SHP77 (cell line): ENCODE data around the gene TTC16.

ENCODE experiments used
- DNase-seq, 2 experiments: peaks; one replicate each; lab custom pipeline; 2025; lab: John Stamatoyannopoulos, UW

The TTC16 gene

GRCh38 chr9:127698985-127699670 lies 16.8 kb upstream of the TTC16 start:
- DNase-seq = peak; percentile 97 to 98

GRCh38 chr9:127700140-127700539 lies 15.7 kb upstream of the TTC16 start:
- DNase-seq = no peak

- DNase-seq = no peak
These were observed 15.2 kb upstream of the TTC16 start for GRCh38 chr9:127700594-127701255.

- no peak for DNase-seq
These were observed 12.5 kb upstream of the TTC16 start for GRCh38 chr9:127703289-127703946.

GRCh38 chr9:127705577-127706379 lies 10.1 kb upstream of the TTC16 start:
- no peak for DNase-seq

- peak; percentile 44 to 55 for DNase-seq
These were observed 9.0 kb upstream of the TTC16 start, which contains the start of gene CFAP157 for GRCh38 chr9:127706836-127707241. Gene CFAP157 (plus strand): TSS chr9:127706988. CDS start chr9:127707032, 44 bp downstream.

- DNase-seq = peak; percentile 35 to 54
These were observed 8.1 kb upstream of the TTC16 start for GRCh38 chr9:127707766-127708165.

- DNase-seq = no peak
These were observed 6.8 kb upstream of the TTC16 start for GRCh38 chr9:127708952-127709587.

GRCh38 chr9:127710204-127710783 lies 5.6 kb upstream of the TTC16 start:
- DNase-seq = no peak

GRCh38 chr9:127711226-127711701 lies 4.6 kb upstream of the TTC16 start:
- no peak for DNase-seq

- no peak for DNase-seq
These were observed 4.0 kb upstream of the TTC16 start for GRCh38 chr9:127711831-127712274.

- DNase-seq = no peak
These were observed 3.5 kb upstream of the TTC16 start for GRCh38 chr9:127712371-127712770.

GRCh38 chr9:127712867-127713266 lies 3.0 kb upstream of the TTC16 start:
- no peak for DNase-seq

GRCh38 chr9:127714020-127714750 lies 1.7 kb upstream of the TTC16 start:
- no peak for DNase-seq

GRCh38 chr9:127714951-127715469 lies 869 bp upstream of the TTC16 start:
- DNase-seq = no peak

GRCh38 chr9:127716412-127716811 lies 533 bp downstream of the TTC16 start:
- no peak for DNase-seq

GRCh38 chr9:127717766-127718165 lies 1.9 kb downstream of the TTC16 start:
- DNase-seq = no peak

- no peak for DNase-seq
These were observed 4.4 kb downstream of the TTC16 start for GRCh38 chr9:127720031-127720864.

GRCh38 chr9:127720865-127721227 lies 5.0 kb downstream of the TTC16 start:
- no peak for DNase-seq
